ENCODE data around the gene ST6GALNAC2.

Gene ST6GALNAC2

DNA sequence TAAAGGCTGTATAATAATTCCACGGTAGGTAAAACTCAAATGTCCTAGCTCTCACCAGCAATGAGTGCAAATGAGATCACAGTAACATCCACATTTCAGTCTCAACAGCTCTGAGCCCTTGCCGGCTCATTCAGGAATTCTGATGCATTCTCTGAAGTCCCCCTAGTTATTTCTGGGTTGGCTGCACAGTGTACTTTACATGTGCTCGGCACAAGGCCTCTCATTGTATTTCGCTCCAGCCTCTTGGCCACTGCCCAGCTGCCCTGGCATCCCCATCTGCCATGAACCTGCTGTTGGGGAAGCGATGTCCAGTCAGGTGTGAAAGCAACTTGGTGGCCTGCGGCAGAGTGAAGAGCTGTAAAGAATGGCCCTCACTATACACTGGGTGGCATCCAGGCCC lies 31.5 kb downstream of the ST6GALNAC2 start:
- no peak overlapping the region for H3K4me3 ChIP-seq (ENCODE audit: low read depth, low read length)
- TF ChIP-seq, protein P1, sequence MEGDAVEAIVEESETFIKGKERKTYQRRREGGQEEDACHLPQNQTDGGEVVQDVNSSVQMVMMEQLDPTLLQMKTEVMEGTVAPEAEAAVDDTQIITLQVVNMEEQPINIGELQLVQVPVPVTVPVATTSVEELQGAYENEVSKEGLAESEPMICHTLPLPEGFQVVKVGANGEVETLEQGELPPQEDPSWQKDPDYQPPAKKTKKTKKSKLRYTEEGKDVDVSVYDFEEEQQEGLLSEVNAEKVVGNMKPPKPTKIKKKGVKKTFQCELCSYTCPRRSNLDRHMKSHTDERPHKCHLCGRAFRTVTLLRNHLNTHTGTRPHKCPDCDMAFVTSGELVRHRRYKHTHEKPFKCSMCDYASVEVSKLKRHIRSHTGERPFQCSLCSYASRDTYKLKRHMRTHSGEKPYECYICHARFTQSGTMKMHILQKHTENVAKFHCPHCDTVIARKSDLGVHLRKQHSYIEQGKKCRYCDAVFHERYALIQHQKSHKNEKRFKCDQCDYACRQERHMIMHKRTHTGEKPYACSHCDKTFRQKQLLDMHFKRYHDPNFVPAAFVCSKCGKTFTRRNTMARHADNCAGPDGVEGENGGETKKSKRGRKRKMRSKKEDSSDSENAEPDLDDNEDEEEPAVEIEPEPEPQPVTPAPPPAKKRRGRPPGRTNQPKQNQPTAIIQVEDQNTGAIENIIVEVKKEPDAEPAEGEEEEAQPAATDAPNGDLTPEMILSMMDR (IDR thresholded peaks at IDR 0.05; ENCODE audit: low read depth, low read length, missing control alignments): no peak
- DNase-seq (ENCODE audit: low read depth): no peak

DNA sequence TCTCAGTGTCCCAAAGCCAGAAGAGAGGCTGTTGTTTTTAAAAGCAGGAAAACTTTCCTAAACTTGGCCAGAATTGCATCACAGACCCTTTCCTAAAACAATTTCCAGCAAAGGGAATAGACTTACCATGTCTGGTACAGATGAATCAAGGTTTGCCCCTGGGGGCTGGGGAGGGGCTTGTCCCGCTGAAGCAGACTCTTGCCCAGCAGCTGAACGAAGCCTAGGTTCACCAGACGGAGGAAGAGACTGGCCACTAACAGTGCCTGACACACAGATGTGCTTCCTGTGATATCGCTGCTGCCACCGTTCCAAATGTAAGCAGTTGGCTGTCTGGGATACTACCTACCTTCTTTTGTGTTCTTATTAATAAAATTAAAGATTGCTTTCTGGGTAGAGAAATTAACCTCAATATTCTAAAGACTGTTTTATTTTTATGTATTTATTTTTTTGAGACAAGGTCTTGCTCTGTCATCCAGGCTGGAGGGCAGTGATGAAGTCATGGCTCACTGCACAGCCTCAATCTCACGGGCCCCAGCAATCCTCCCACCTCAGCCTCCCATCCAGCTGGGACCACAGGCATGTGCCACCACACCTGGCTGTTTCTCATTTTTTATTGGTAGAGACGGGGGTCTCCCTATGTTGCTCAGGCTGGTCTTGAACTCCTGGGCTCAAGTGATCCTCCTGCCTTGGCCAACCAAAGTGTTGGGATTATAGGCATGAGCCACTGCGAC lies 32.3 kb downstream of the ST6GALNAC2 start:
- DNase-seq (ENCODE audit: low read depth): no peak
- TF ChIP-seq, protein P1 (IDR thresholded peaks at IDR 0.05; ENCODE audit: low read depth, low read length, missing control alignments): no peak
- H3K4me3 ChIP-seq (ENCODE audit: low read depth, low read length): no peak overlapping the region

DNA sequence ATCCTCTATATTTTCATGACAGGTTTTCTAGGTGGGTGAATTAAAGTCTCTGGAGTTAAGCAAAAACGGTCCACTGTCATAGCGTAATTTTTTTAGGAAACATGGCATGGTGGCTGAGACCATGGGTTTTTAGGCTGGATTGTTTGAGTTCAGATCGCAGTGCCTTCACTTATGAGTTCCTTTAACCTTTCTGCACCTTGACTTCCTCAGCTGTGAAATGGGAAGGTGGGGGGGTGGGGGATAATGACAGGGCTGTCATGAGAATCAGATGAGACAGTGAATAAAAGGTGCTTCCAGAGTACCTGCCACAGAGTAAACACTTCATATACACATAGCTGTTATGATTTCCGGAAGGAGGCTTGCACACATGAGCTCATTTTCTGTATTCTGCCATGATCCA lies 34.0 kb downstream of the ST6GALNAC2 start:
- TF ChIP-seq, protein P1 (IDR thresholded peaks at IDR 0.05; ENCODE audit: low read depth, low read length, missing control alignments): no peak
- DNase-seq (ENCODE audit: low read depth): no peak
- H3K4me3 ChIP-seq (ENCODE audit: low read depth, low read length): no peak overlapping the region

DNA sequence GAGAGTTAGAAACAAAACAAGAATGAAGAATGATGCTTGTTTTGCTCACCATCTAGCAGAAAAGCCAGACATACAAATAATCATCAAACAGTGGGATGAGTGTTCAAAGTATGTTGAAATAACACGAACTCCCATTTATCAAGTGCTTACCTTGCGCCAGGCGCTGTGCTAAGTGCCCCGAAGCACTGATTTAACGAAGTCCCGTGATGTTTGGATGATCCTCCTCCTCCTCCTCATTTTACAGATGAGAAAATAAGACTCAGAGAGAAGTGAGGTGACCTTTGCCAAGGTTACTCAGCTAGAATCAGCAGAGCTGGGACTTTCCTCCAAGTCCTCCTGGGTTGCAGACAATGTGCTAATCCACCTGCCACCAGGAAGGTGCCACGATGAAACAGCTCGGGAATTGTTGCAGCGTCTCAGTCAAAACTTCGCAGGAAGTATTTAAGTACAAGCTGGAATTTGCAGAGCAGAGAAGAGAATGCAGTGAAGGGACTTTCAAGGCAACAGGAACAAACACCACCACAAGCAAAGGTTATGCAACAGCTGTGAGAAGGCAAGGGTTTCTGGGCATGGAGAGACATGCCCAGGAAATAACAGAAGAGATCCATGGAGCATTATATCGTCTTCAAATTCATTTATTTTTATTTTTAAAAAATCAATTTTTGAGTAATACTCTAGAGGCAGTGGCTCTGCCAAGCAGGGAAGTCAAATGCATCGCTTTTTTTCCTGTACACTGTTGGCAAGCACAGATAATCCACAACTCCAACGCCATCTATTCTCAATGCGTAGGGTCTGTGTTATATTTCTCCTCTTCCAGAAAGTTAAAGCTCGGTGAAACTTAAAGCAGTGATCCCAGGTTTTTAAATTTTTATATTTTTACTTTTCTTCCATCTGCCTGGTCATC lies 34.7 kb downstream of the ST6GALNAC2 start:
- no peak overlapping the region for H3K4me3 ChIP-seq (ENCODE audit: low read depth, low read length)
- TF ChIP-seq, protein P1 (IDR thresholded peaks at IDR 0.05; ENCODE audit: low read depth, low read length, missing control alignments): no peak
- no peak for DNase-seq (ENCODE audit: low read depth)

DNA sequence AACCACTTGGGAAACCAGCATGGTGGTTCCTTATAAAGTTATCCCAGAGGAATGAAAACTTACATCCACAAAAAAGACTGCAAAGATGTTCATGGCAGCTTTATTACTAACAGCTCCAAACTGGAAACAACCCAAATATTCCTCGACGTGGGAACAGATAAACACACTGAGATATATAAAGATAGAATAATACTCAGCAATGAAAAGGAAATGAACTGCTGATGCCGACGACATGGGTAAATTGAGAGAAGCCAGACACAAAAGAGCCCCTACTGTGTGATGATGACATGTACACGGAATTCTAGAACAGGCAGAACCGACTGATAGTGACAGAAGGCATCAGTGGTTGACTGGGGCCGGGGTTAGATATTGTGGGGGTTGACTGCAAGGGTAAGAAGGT lies 36.1 kb downstream of the ST6GALNAC2 start:
- H3K4me3 ChIP-seq (ENCODE audit: low read depth, low read length): no peak overlapping the region
- no peak for DNase-seq (ENCODE audit: low read depth)
- TF ChIP-seq, protein P1 (IDR thresholded peaks at IDR 0.05; ENCODE audit: low read depth, low read length, missing control alignments): no peak

DNA sequence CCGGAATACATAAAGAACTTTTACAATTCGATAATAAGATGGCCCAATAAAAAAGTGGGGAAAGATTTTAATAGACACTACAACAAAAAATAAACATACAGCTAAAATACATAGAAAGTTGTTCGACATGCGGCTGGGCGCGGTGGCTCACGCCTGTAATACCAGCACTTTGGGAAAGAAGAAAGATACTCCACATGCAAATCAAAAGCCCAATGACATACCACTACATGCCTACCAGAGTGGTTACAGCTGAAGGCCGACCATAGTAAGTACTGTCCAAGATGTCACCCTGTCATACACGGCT lies 36.5 kb downstream of the ST6GALNAC2 start:
- no peak overlapping the region for H3K4me3 ChIP-seq (ENCODE audit: low read depth, low read length)
- TF ChIP-seq, protein P1 (IDR thresholded peaks at IDR 0.05; ENCODE audit: low read depth, low read length, missing control alignments): no peak
- DNase-seq (ENCODE audit: low read depth): no peak
